SK-N-SH (cell line): Measurements from ENCODE around the gene MAGI2. TPM values are rescaled to one million over a fixed set of nuclear protein-coding genes. Genes with fewer than 3 reads are reported as not detected.
A peak's percentile ranks its signal among the peaks of the same experiment; 100 is the strongest.

Source experiments
- CTCF ChIA-PET: fragments of 300-600, 350-600 bp; formaldehyde crosslinking; extraction: SDS; loops from one replicate; lab custom pipeline; 2021; lab: Yijun Ruan, JAX
- POLR2A ChIA-PET: fragments of 350-600 bp; sonication (Branson Sonifier 250); formaldehyde crosslinking; extraction: SDS; loops from one replicate; lab custom pipeline; 2020; ENCODE audit warnings: antibody characterized with exemption, inconsistent platforms; lab: Yijun Ruan, JAX
- DNase-seq: peaks from one replicate; pipeline ENCODE4 v3.0.0; 2012
- H2AFZ ChIP-seq: fragments of 200-600 bp; sonication (generic); 2 replicates; pipeline ENCODE4 v1.8.1; 2016; ENCODE audit warnings: antibody characterized with exemption, mild to moderate bottlenecking, low read depth
- H3F3A ChIP-seq: fragments of 200-600 bp; sonication (generic); replicated peaks from 2 replicates; pipeline ENCODE3; 2016; ENCODE audit warnings: antibody characterized with exemption, mild to moderate bottlenecking; ENCODE audit not compliant: insufficient read depth
- H3K27ac ChIP-seq, 2 experiments: fragments of 200-500 bp in 1 of 2; fragments of 200-600 bp in 1 of 2; sonication (Bioruptor generic) in 1 of 2; sonication (generic), shearing (Covaris generic) in 1 of 2; 2 replicates each; pipeline versions ENCODE4 v1.5.1 to v1.6.1; 2014 to 2016; ENCODE audit warnings: low read depth in 2 of 2, inconsistent platforms in 1 of 2, low read length in 1 of 2, mild to moderate bottlenecking in 1 of 2, mixed read lengths in 1 of 2
- H3K27me3 ChIP-seq: fragments of 200-600 bp; sonication (generic), shearing (Covaris generic); 2 replicates; pipeline ENCODE4 v1.6.1; 2016; ENCODE audit warnings: mixed run types; ENCODE audit not compliant: insufficient read depth
- H3K36me3 ChIP-seq, 2 experiments: fragments of 200-500 bp in 1 of 2; fragments of 200-600 bp in 1 of 2; sonication (Bioruptor generic) in 1 of 2; sonication (generic) in 1 of 2; replicated peaks in 1 of 2; 2 replicates each; pipeline versions ENCODE3 to v1.5.1; 2014 to 2016; ENCODE audit warnings: low read length in 1 of 2, mild to moderate bottlenecking in 1 of 2; ENCODE audit not compliant: insufficient read depth in 2 of 2, control insufficient read depth in 1 of 2
- H3K4me1 ChIP-seq, 2 experiments: fragments of 200-500 bp in 1 of 2; fragments of 200-600 bp in 1 of 2; sonication (Bioruptor generic) in 1 of 2; sonication (generic), shearing (Covaris generic) in 1 of 2; 2 replicates each; pipeline versions ENCODE4 v1.5.1 to v1.6.1; 2014 to 2016; ENCODE audit warnings: low read depth in 1 of 2, low read length in 1 of 2, mixed run types in 1 of 2; ENCODE audit not compliant: insufficient read depth in 2 of 2, control insufficient read depth in 1 of 2
- H3K4me2 ChIP-seq: fragments of 200-600 bp; sonication (generic), shearing (Covaris generic); 2 replicates; pipeline ENCODE4 v1.6.1; 2017; ENCODE audit warnings: mixed run types
- H3K4me3 ChIP-seq, 2 experiments: fragments of 200-500 bp in 1 of 2; fragments of 200-600 bp in 1 of 2; sonication (Bioruptor generic) in 1 of 2; sonication (generic), shearing (Covaris generic) in 1 of 2; 2 replicates each; pipeline versions ENCODE4 v1.5.1 to v1.8.1; 2014 to 2016; ENCODE audit warnings: low read depth in 2 of 2, inconsistent platforms in 1 of 2, low read length in 1 of 2, mild to moderate bottlenecking in 1 of 2, mixed read lengths in 1 of 2, moderate library complexity in 1 of 2
- H3K79me2 ChIP-seq: fragments of 200-600 bp; sonication (generic); 2 replicates; pipeline ENCODE4 v1.8.1; 2017; ENCODE audit warnings: mild to moderate bottlenecking; ENCODE audit not compliant: insufficient read depth
- H3K9ac ChIP-seq: fragments of 200-600 bp; sonication (generic); 2 replicates; pipeline ENCODE4 v1.6.1; 2017; ENCODE audit warnings: mixed run types
- H3K9me2 ChIP-seq: fragments of 200-600 bp; sonication (generic); 2 replicates; pipeline ENCODE4 v1.6.1; 2017; ENCODE audit warnings: mixed run types
- H3K9me3 ChIP-seq: fragments of 200-600 bp; sonication (generic); 2 replicates; pipeline ENCODE4 v1.6.1; 2017; ENCODE audit warnings: mixed run types, mild to moderate bottlenecking, moderate library complexity
- H4K20me1 ChIP-seq: fragments of 200-600 bp; sonication (generic); 2 replicates; pipeline ENCODE4 v1.6.1; 2017; ENCODE audit warnings: mild to moderate bottlenecking, mixed run types; ENCODE audit not compliant: insufficient read depth
- CHD2 ChIP-seq: fragments of 150-350 bp; IDR thresholded peaks from 2 replicates; pipeline ENCODE4 v1.6.1; 2018; ENCODE audit warnings: low read length; ENCODE audit not compliant: partially characterized antibody
- FOXJ3 ChIP-seq: sonication (generic); formaldehyde crosslinking; IDR thresholded peaks from 2 replicates; pipeline ENCODE4 v1.5.1; 2020; ENCODE audit warnings: mild to moderate bottlenecking, missing genetic modification reagents
- MXI1 ChIP-seq: IDR thresholded peaks from 2 replicates; pipeline ENCODE4 v1.6.1; 2012; ENCODE audit warnings: mild to moderate bottlenecking, low read depth, low read length, improper control_type of control experiment
- RAD21 ChIP-seq: IDR thresholded peaks from 2 replicates; pipeline ENCODE4 v1.6.1; 2012; ENCODE audit warnings: mild to moderate bottlenecking, low read length
- SIN3A ChIP-seq: IDR thresholded peaks from 2 replicates; pipeline ENCODE4 v1.6.1; 2012; ENCODE audit warnings: low read depth, mild to moderate bottlenecking, low read length, moderate library complexity, borderline replicate concordance
- SMC3 ChIP-seq: IDR thresholded peaks from 2 replicates; pipeline ENCODE4 v1.6.1; 2012; ENCODE audit warnings: low read depth, low read length, improper control_type of control experiment
- TAF1 ChIP-seq: IDR thresholded peaks from 2 replicates; pipeline ENCODE4 v1.6.1; 2012; ENCODE audit warnings: low read depth, mild to moderate bottlenecking, low read length, moderate library complexity, borderline replicate concordance
- WGBS: methylation state at CpG from one replicate; pipeline ENCODE4 v1.1.6; 2017; ENCODE audit warnings: low lambda C conversion rate; 5-methylcytosine and 5-hydroxymethylcytosine counted together
- polyA plus RNA-seq, 3 experiments: library from polyadenylated mRNA; depleted of rRNA; stranded (reverse); fragments of >200 nt; gene quantifications; 2 replicates each; pipeline ENCODE4 v1.2.3, GENCODE V29; 2012
- TF ChIP-seq, protein P1 (sequence below): IDR thresholded peaks from 2 replicates; pipeline ENCODE4; 2012
- TF ChIP-seq, protein P2 (sequence below): fragments of 200-600 bp; sonication (generic); IDR thresholded peaks from 2 replicates; pipeline ENCODE4 v1.6.1; 2017; ENCODE audit warnings: antibody characterized with exemption, mild to moderate bottlenecking, moderate library complexity
- TF ChIP-seq, protein P3 (sequence below): fragments of 150-350 bp; IDR thresholded peaks from 2 replicates; pipeline ENCODE4 v1.6.1; 2017; ENCODE audit warnings: antibody characterized with exemption, low read length, low read depth, borderline replicate concordance

The MAGI2 gene
- polyA plus RNA-seq, 1 of the 3 experiments (the other 2 are of a cell fraction), result 1.1 TPM

DNA sequence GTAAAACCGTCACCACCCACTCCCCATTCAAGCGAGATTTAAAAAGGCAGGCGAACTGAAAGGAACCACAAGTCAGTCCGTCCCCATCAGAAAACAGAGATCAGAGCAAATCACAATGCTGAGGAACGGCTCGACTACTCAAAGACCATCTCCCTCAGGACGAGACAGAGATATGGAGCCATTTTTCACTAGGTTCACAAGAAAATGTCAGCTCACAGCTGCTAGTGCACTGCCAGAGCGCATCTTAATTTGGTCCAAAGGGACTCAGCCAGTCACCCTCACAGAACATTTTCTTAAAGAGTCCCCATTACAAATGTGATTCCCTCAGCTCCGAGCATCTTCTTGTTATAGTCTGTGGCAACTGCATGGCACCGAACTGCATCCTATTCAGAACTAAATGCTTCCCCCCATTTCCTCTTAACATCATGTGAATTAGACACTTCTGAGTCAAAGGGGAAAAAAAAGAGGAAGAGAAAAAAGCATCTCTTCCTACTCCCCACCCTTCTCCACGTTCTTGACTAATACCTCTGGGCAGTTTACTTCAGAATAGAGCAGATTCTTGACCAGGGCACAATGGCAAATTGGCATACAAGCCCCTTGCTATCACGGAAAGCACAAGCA, 683.9 kb downstream of the MAGI2 start:
- H3F3A ChIP-seq, result no peaks in the 10 kb centered on the region
- H3K79me2 ChIP-seq, result no peaks in the 10 kb centered on the region
- no peaks in the 10 kb centered on the region for H3K27me3 ChIP-seq
- peaks cover 8 to 19% of the 10 kb centered on the region in 2 experiments; a peak in 3 of 4 replicates for H3K4me1 ChIP-seq
- no peak overlapping the region for H3K27ac ChIP-seq
- ChIA-PET POLR2A (no interaction called here), CTCF (interaction anchor here (1.4 to 2.4 kb wide), 3 partner anchors 10 to 407 kb away, joined by 3 to 9 read pairs (median 4); no protein-coding TSS in a partner anchor)
- DNase-seq, result peak; percentile 22
- peak overlapping the region; percentile 65 for H2AFZ ChIP-seq
- H3K4me3 ChIP-seq, result peak overlapping the region; percentile 52 to 53
- no peaks in the 10 kb centered on the region for H3K36me3 ChIP-seq
- peak overlapping the region; percentile 8; the same call in 1 of the 2 replicates for H3K9ac ChIP-seq
- H3K4me2 ChIP-seq, result peak overlapping the region; percentile 67
- H4K20me1 ChIP-seq, result no peaks in the 10 kb centered on the region
- 6% methylated on average over 12 of the region's 12 CpGs for WGBS
- no peak for TF ChIP-seq SIN3A
- TF ChIP-seq FOXJ3, result 0 out of 2 replicates have a peak, but pooled peaks have one; percentile 5
- TF ChIP-seq, protein P1, sequence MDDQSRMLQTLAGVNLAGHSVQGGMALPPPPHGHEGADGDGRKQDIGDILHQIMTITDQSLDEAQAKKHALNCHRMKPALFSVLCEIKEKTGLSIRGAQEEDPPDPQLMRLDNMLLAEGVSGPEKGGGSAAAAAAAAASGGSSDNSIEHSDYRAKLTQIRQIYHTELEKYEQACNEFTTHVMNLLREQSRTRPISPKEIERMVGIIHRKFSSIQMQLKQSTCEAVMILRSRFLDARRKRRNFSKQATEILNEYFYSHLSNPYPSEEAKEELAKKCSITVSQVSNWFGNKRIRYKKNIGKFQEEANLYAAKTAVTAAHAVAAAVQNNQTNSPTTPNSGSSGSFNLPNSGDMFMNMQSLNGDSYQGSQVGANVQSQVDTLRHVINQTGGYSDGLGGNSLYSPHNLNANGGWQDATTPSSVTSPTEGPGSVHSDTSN, result no peak
- TF ChIP-seq TAF1, result no peak
- H3K9me3 ChIP-seq, result no peaks in the 10 kb centered on the region
- no peaks in the 10 kb centered on the region for H3K9me2 ChIP-seq

DNA sequence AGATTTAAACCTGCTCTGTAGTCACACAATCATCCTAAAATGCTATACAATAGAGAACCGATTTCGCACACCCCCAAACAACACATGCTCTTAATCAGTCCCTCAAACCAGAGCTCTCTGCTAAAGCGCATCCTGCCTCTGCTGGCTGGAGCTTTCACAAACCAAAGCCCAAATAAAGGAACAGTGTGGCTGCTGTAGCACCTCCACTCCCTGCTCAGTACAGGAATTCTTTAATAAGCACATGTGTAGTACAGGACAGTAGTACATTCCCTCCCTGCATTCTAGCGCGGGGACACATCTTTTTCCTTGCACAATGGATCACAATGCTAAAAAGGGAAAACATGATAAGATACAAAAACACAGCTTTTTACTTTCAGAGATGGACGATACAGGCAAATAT, 684.6 kb downstream of the MAGI2 start:
- Histone ChIP-seq H3K4me3 (peak overlapping the region; percentile 52 to 53), H3K36me3 (no peaks in the 10 kb centered on the region), H3K9ac (no peak overlapping the region; the same call in 1 of the 2 replicates), H3K9me3 (no peaks in the 10 kb centered on the region), H2AFZ (peak overlapping the region; percentile 65; the same call in 1 of the 2 replicates), H3F3A (no peaks in the 10 kb centered on the region), H4K20me1 (no peaks in the 10 kb centered on the region), H3K79me2 (no peaks in the 10 kb centered on the region), H3K27me3 (no peaks in the 10 kb centered on the region), H3K4me1 (peaks cover 8 to 19% of the 10 kb centered on the region in 2 experiments; a peak in 3 of 4 replicates), H3K27ac (no peak overlapping the region), H3K4me2 (peak overlapping the region; percentile 67), H3K9me2 (no peaks in the 10 kb centered on the region)
- TF ChIP-seq, protein P2, sequence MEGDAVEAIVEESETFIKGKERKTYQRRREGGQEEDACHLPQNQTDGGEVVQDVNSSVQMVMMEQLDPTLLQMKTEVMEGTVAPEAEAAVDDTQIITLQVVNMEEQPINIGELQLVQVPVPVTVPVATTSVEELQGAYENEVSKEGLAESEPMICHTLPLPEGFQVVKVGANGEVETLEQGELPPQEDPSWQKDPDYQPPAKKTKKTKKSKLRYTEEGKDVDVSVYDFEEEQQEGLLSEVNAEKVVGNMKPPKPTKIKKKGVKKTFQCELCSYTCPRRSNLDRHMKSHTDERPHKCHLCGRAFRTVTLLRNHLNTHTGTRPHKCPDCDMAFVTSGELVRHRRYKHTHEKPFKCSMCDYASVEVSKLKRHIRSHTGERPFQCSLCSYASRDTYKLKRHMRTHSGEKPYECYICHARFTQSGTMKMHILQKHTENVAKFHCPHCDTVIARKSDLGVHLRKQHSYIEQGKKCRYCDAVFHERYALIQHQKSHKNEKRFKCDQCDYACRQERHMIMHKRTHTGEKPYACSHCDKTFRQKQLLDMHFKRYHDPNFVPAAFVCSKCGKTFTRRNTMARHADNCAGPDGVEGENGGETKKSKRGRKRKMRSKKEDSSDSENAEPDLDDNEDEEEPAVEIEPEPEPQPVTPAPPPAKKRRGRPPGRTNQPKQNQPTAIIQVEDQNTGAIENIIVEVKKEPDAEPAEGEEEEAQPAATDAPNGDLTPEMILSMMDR, result no peak
- TF ChIP-seq RAD21 (peak; percentile 29), CHD2 (no peak), SMC3 (no peak), MXI1 (peak; percentile 11; the same call in 1 of the 2 replicates)
- TF ChIP-seq, protein P3, sequence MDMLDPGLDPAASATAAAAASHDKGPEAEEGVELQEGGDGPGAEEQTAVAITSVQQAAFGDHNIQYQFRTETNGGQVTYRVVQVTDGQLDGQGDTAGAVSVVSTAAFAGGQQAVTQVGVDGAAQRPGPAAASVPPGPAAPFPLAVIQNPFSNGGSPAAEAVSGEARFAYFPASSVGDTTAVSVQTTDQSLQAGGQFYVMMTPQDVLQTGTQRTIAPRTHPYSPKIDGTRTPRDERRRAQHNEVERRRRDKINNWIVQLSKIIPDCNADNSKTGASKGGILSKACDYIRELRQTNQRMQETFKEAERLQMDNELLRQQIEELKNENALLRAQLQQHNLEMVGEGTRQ, result no peak
- TF ChIP-seq, protein P1, result no peak
- POLR2A ChIA-PET, result no interaction called here
- CTCF ChIA-PET, result interaction anchor here (0.7 to 2.4 kb wide), 5 partner anchors 10 to 748 kb away, joined by 3 to 9 read pairs (median 4); no protein-coding TSS in a partner anchor
- WGBS, result 54% methylated on average over 6 of the region's 6 CpGs
- peak; percentile 16 for DNase-seq
